ENCODE results near the gene AKR1B15. TPM values are rescaled to one million over a fixed set of nuclear protein-coding genes. Genes with fewer than 3 reads are reported as not detected.

The AKR1B15 gene
- total and polyA plus RNA-seq, 9 of the 15 experiments (the other 6 are each of a cell fraction or from before 2014, with no cell fraction given): not detected

GRCh38 chr7:134545918-134546317 lies 3.0 kb upstream of the AKR1B15 start:
- no peaks in the 10 kb centered on the region for H3K79me2 ChIP-seq (ENCODE audit: control insufficient read depth, insufficient read depth, low read length)
- in situ Hi-C loops (cut with MboI) (no loop called here), intact Hi-C loops (cut with micrococcal nuclease) (loop anchor here (2.0 kb wide), 2 partner anchors 31 to 61 kb away; no protein-coding TSS in a partner anchor)
- H4K20me1 ChIP-seq (replicated peaks; ENCODE audit: control insufficient read depth, insufficient read depth, low read length): no peaks in the 10 kb centered on the region; the same call in 1 of the 2 replicates
- ChIA-PET POLR2A (no interaction called here), CTCF (ENCODE audit: low intra/inter-chr PET ratio) (no interaction called here)
- H3K4me1 ChIP-seq (replicated peaks in 1 of 2; ENCODE audit: control insufficient read depth in 2 of 2, insufficient read depth in 2 of 2, low read length in 2 of 2): 0 out of 5 replicates have a peak, but pooled peaks cover 0 to 2% of the 10 kb centered on the region in 2 experiments
- H3K27ac ChIP-seq (ENCODE audit: extremely low read depth, low read depth, low read length): no peak overlapping the region
- no peak overlapping the region for H3K9ac ChIP-seq (ENCODE audit: insufficient read depth in 1 of 2, low read depth in 2 of 2, low read length in 2 of 2)
- 1% methylated on average over 3 of the region's 3 CpGs for WGBS (ENCODE audit: insufficient coverage, low coverage, missing lambda C conversion rate)
- no peak overlapping the region for H3K4me2 ChIP-seq (ENCODE audit: insufficient read depth, low read length)
- no peaks in the 10 kb centered on the region for H3K9me3 ChIP-seq (replicated peaks; ENCODE audit: control insufficient read depth, insufficient read depth, low read depth, low read length)
- ATAC-seq (no peak), FAIRE-seq (no peak), DNase-seq (ENCODE audit: extremely low read depth in 1 of 4, low spot score in 3 of 4) (no peak)
- H3K36me3 ChIP-seq (ENCODE audit: control insufficient read depth, insufficient read depth, low read length): no peaks in the 10 kb centered on the region
- H2AFZ ChIP-seq (ENCODE audit: low read depth, low read length): no peak overlapping the region
- H3K27me3 ChIP-seq (ENCODE audit: control insufficient read depth in 2 of 2, insufficient read depth in 2 of 2, low read length in 2 of 2): peaks cover 27 to 43% of the 10 kb centered on the region in 2 experiments
- H3K4me3 ChIP-seq: no peak overlapping the region
- BruUV-seq (replicated peaks): no TSS peak
- H3K9me1 ChIP-seq (ENCODE audit: control insufficient read depth, insufficient read depth, low read length): no peaks in the 10 kb centered on the region
- TF ChIP-seq KAT2B (IDR thresholded peaks at IDR 0.05; ENCODE audit: low read depth, low read length) (no peak), ZBTB26 (CRISPR knock-in tag; IDR thresholded peaks at IDR 0.05) (peak; percentile 82; the same call in 1 of the 2 replicates), SFPQ (IDR thresholded peaks at IDR 0.05; ENCODE audit: low read depth, low read length) (no peak), TOE1 (IDR thresholded peaks at IDR 0.05; ENCODE audit: borderline replicate concordance) (no peak), TOE1 (CRISPR knock-in tag; IDR thresholded peaks at IDR 0.05; ENCODE audit: borderline replicate concordance, low read depth) (no peak), RAD51 (IDR thresholded peaks at IDR 0.05; ENCODE audit: borderline replicate concordance, low read depth) (no peak), ZFP1 (CRISPR knock-in tag; IDR thresholded peaks at IDR 0.05) (no peak), EGR1 (conservative IDR thresholded peaks at IDR 0.05) (no peak), TRIM28 (IDR thresholded peaks at IDR 0.05) (no peak), CHD2 (IDR thresholded peaks at IDR 0.05; ENCODE audit: low read depth, low read length) (no peak), CCNT2 (IDR thresholded peaks at IDR 0.05; ENCODE audit: borderline replicate concordance, extremely low read depth, insufficient read length, low read depth, low read length) (no peak), NR0B1 (IDR thresholded peaks at IDR 0.05; ENCODE audit: partially characterized antibody) (no peak), SMAD4 (CRISPR knock-in tag; conservative IDR thresholded peaks at IDR 0.05) (no peak), HES1 (IDR thresholded peaks at IDR 0.05; ENCODE audit: low read depth) (no peak), RBM25 (IDR thresholded peaks at IDR 0.05; ENCODE audit: low read depth, low read length, severe bottlenecking) (no peak)

All from K562 (cell line).